HepG2 (cell line): ENCODE measurements around the gene ADAD2.
"Not testable (repeated sequence)": the region's sequence is repeated elsewhere in the genome, so short reads cannot be mapped to it uniquely, and the experiment has no call there.

ENCODE experiments used
- KDM1A ChIP-seq: IDR thresholded peaks from 2 replicates; pipeline ENCODE4 v1.6.1; 2016; ENCODE audit warnings: missing compliant biosample characterization
- TBL1XR1 ChIP-seq: fragments of 150-350 bp; IDR thresholded peaks from 2 replicates; pipeline ENCODE4 v1.6.1; 2014; ENCODE audit warnings: borderline replicate concordance, low read length; ENCODE audit not compliant: partially characterized antibody

GRCh38 chr16:84205123-84205522, 14.2 kb downstream of the ADAD2 start:
- TF ChIP-seq TBL1XR1; KDM1A (CRISPR knock-in tag): not testable (repeated sequence)
